Neutrophil (primary cell): ENCODE data around the gene SERPINA3.

ENCODE experiments used
- H3K27ac ChIP-seq: fragments of 200-600 bp; sonication (generic); 2 replicates; pipeline ENCODE4 v1.5.1; 2016; ENCODE audit warnings: mild to moderate bottlenecking, moderate library complexity
- H3K27me3 ChIP-seq: fragments of 200-600 bp; sonication (generic); 2 replicates; pipeline ENCODE4 v1.6.0; 2016; ENCODE audit warnings: mild to moderate bottlenecking
- H3K36me3 ChIP-seq: fragments of 200-600 bp; sonication (generic); 2 replicates; pipeline ENCODE4 v1.5.1; 2017
- H3K4me1 ChIP-seq, 2 experiments: fragments of 200-600 bp in 1 of 2; sonication (generic) in 1 of 2; 1 replicate in 1 of 2; 2 replicates in 1 of 2; pipeline versions ENCODE4 v1.5.1 to v1.6.1; 2013 to 2016; ENCODE audit warnings: low read depth in 1 of 2, low read length in 1 of 2, mild to moderate bottlenecking in 1 of 2, moderate library complexity in 1 of 2; ENCODE audit not compliant: control insufficient read depth in 1 of 2, insufficient read depth in 1 of 2
- H3K4me3 ChIP-seq, 2 experiments: fragments of 200-600 bp in 1 of 2; sonication (generic) in 1 of 2; 1 replicate in 1 of 2; 2 replicates in 1 of 2; pipeline ENCODE4 v1.5.1; 2013 to 2016; ENCODE audit warnings: low read depth in 1 of 2, low read length in 1 of 2, mild to moderate bottlenecking in 1 of 2, moderate library complexity in 1 of 2
- H3K9me3 ChIP-seq: fragments of 200-600 bp; sonication (generic); 2 replicates; pipeline ENCODE4 v1.5.1; 2016
- CTCF ChIP-seq: fragments of 200-600 bp; sonication (generic); IDR thresholded peaks from 2 replicates; pipeline ENCODE4 v1.5.1; 2016; ENCODE audit warnings: antibody characterized with exemption

The SERPINA3 gene

DNA sequence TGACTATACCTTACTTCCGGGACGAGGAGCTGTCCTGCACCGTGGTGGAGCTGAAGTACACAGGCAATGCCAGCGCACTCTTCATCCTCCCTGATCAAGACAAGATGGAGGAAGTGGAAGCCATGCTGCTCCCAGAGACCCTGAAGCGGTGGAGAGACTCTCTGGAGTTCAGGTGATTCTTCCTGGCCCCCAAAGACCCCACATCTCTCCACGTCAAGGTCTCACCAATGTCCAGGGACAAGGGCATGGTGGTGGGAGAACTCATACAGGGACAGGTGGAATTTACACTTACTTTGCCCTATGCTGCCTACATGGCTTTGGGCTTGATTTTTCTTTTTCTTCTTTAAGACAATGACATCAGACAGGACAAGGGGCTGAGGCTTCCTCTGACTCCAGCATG, 7.1 kb downstream of the SERPINA3 start:
- Histone ChIP-seq H3K27me3 (peaks cover 11% of the 10 kb centered on the region), H3K9me3 (no peaks in the 10 kb centered on the region), H3K27ac (no peak overlapping the region), H3K36me3 (no peaks in the 10 kb centered on the region), H3K4me3 (no peak overlapping the region), H3K4me1 (no peaks in the 10 kb centered on the region)
- no peak for TF ChIP-seq CTCF

DNA sequence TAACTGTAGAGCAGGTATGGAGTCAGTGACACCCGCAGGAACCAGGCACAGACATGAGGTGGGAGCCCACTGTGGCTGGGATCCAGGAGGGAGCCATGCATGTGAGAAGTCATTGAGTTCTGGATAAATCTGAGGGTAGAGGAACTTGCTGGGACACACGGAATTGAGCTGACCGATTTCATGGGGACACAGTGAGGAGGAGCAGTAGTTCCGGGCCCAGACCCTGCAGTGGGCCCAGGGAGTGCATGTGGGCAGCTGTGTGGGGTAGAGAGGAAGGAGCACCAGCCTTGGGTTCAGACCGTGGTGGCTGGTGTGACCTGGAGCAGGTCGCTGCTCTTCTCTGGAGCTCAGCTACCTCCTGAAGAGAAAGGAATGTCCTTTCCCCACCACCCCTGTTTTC, 8.4 kb downstream of the SERPINA3 start:
- Histone ChIP-seq H3K27ac (no peak overlapping the region), H3K9me3 (no peaks in the 10 kb centered on the region), H3K36me3 (no peaks in the 10 kb centered on the region), H3K27me3 (peaks cover 11% of the 10 kb centered on the region), H3K4me1 (no peaks in the 10 kb centered on the region), H3K4me3 (no peak overlapping the region)
- no peak for TF ChIP-seq CTCF

- Histone ChIP-seq H3K4me1 (no peaks in the 10 kb centered on the region), H3K27me3 (peaks cover 11% of the 10 kb centered on the region), H3K9me3 (no peaks in the 10 kb centered on the region), H3K36me3 (no peaks in the 10 kb centered on the region), H3K4me3 (no peak overlapping the region), H3K27ac (no peak overlapping the region)
- no peak for TF ChIP-seq CTCF
Observed at GRCh38 chr14:94621358-94622134, 9.4 kb downstream of the SERPINA3 start.

DNA sequence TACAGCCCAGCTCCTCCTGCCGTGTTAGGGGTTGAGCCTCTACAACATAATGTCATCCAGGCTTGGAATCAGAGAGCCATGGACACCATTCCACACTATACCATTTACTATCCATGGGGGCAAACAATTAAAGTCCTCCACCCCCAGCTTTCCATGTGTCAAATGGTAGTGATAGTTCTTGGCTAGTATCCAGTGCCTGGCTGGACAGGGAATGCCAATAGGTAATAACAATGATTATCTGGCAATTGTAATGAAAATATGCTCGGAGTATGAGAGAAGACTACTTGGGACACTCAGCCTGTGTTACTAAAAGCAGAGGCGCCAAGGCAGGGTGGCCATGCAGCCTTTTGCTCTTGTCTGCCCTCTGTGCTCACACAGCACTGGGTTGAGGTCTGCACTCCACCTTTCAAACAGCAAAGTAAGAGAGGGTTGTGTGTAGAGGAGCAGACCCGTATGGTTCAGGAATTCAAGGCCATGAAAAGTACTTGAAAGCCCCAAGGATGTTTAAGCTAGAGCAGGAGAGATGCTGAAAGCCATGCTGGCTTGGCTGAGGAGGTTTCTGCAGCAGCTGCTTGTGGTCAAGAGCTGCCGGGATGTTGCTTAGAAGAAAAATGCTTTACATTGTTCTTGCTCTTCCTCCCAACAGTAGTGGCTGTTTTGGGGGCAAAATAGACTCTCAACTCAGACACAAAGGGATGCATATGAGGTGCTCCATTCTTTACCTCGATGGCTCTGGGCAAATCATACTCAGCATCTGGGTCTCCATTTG, 10.6 kb downstream of the SERPINA3 start:
- H3K4me3 ChIP-seq, result no peak overlapping the region
- H3K4me1 ChIP-seq, result no peaks in the 10 kb centered on the region

GRCh38 chr14:94623422-94623809, 11.2 kb downstream of the SERPINA3 start:
- Histone ChIP-seq H3K36me3 (no peaks in the 10 kb centered on the region), H3K27ac (no peak overlapping the region), H3K27me3 (peaks cover 11% of the 10 kb centered on the region), H3K4me1 (no peaks in the 10 kb centered on the region), H3K4me3 (no peak overlapping the region), H3K9me3 (no peaks in the 10 kb centered on the region)
- TF ChIP-seq CTCF, result no peak

More for the DNA sequence above, 10.6 kb downstream of the SERPINA3 start:
- no peak overlapping the region for H3K27ac ChIP-seq
- peaks cover 11% of the 10 kb centered on the region for H3K27me3 ChIP-seq
- no peaks in the 10 kb centered on the region for H3K36me3 ChIP-seq
- no peaks in the 10 kb centered on the region for H3K9me3 ChIP-seq
- TF ChIP-seq CTCF, result no peak
